Ureter (tissue), 1 donor: ENCODE results near the gene STAC2. TPM values are rescaled to one million over a fixed set of nuclear protein-coding genes. Genes with fewer than 3 reads are reported as not detected.

Source experiments
- DNase-seq: peaks from one replicate; pipeline ENCODE4 v3.0.0-alpha.2; 2020; ENCODE audit warnings: low spot score
- total RNA-seq: library from RNA; stranded (reverse); gene quantifications from one replicate; pipeline ENCODE4 v1.2.4, GENCODE V29; 2023
- donor health status: DM: yes; HTN: yes; CAD: no.

STAC2 gene
- total RNA-seq, 1 donor from 2014 or later: 1.6 TPM

- DNase-seq: peak; percentile 77
These were observed 16.2 kb downstream of the STAC2 start for GRCh38 chr17:39209317-39210092.

- no peak for DNase-seq
These were observed 16.9 kb downstream of the STAC2 start for GRCh38 chr17:39208893-39209292.

- no peak for DNase-seq
These were observed 17.6 kb downstream of the STAC2 start for GRCh38 chr17:39208136-39208535.

GRCh38 chr17:39205112-39205526 is 20.6 kb downstream of the STAC2 start:
- no peak for DNase-seq

GRCh38 chr17:39204245-39204644 is 21.5 kb downstream of the STAC2 start:
- DNase-seq: no peak

- DNase-seq: no peak
These were observed 24.7 kb downstream of the STAC2 start for GRCh38 chr17:39200957-39201510.

GRCh38 chr17:39200070-39200879 is 25.5 kb downstream of the STAC2 start, which contains the start of gene RPL19:
Gene RPL19, plus strand, starts transcription at chr17:39200283. Its CDS starts 62 bp downstream, at chr17:39200345.
- DNase-seq: peak; percentile 80

- peak; percentile 95 for DNase-seq
These were observed 26.0 kb downstream of the STAC2 start for GRCh38 chr17:39199820-39200069.

GRCh38 chr17:39198186-39198566 is 27.6 kb downstream of the STAC2 start:
- DNase-seq: no peak

GRCh38 chr17:39197380-39198185 is 28.2 kb downstream of the STAC2 start, which contains the start of gene CACNB1:
Gene CACNB1, minus strand, starts transcription at chr17:39197669. Its CDS starts 174 bp downstream, at chr17:39197495.
- peak; percentile 82 for DNase-seq

- no peak for DNase-seq
These were observed 28.9 kb downstream of the STAC2 start for GRCh38 chr17:39196808-39197291.

- no peak for DNase-seq
These were observed 29.4 kb downstream of the STAC2 start for GRCh38 chr17:39196241-39196807.

GRCh38 chr17:39195568-39196160 is 30.1 kb downstream of the STAC2 start:
- no peak for DNase-seq

GRCh38 chr17:39194985-39195524 is 30.7 kb downstream of the STAC2 start:
- DNase-seq: no peak

- DNase-seq: no peak
These were observed 31.4 kb downstream of the STAC2 start for GRCh38 chr17:39194089-39194984.

- no peak for DNase-seq
These were observed 32.4 kb downstream of the STAC2 start for GRCh38 chr17:39193346-39193745.

GRCh38 chr17:39192901-39193300 is 32.8 kb downstream of the STAC2 start:
- no peak for DNase-seq

GRCh38 chr17:39191750-39192510 is 33.8 kb downstream of the STAC2 start:
- no peak for DNase-seq
